Esophagus (tissue), 2 donors: Measurements from ENCODE around the gene DLST. TPM values are rescaled to one million over a fixed set of nuclear protein-coding genes. Genes with fewer than 3 reads are reported as not detected.
"Not testable (repeated sequence)": the region's sequence is repeated elsewhere in the genome, so short reads cannot be mapped to it uniquely, and the experiment has no call there.

ENCODE experiments used
- H3K27ac ChIP-seq, 2 donors: one replicate each; pipeline ENCODE4 v1.5.1; 2013; ENCODE audit warnings: low read depth in 2 of 2, mild to moderate bottlenecking in 2 of 2, inconsistent platforms in 1 of 2, low read length in 1 of 2, moderate library complexity in 1 of 2
- H3K27me3 ChIP-seq, 2 donors: one replicate each; pipeline ENCODE4 v1.6.1; 2013; ENCODE audit warnings: low read length in 2 of 2, control low read depth in 1 of 2, mild to moderate bottlenecking in 1 of 2; ENCODE audit not compliant: insufficient read depth in 2 of 2, control insufficient read depth in 1 of 2
- H3K36me3 ChIP-seq, 2 donors: one replicate each; pipeline ENCODE4 v1.6.1; 2013; ENCODE audit warnings: low read length in 1 of 2; ENCODE audit not compliant: control insufficient read depth in 2 of 2, insufficient read depth in 2 of 2
- H3K4me1 ChIP-seq, 2 donors: one replicate each; pipeline ENCODE4 v1.6.1; 2013; ENCODE audit warnings: low read length in 1 of 2; ENCODE audit not compliant: control insufficient read depth in 2 of 2, insufficient read depth in 2 of 2
- H3K4me3 ChIP-seq, 2 donors: one replicate each; pipeline ENCODE4 v1.5.1; 2013; ENCODE audit warnings: low read length in 2 of 2, mild to moderate bottlenecking in 2 of 2, low read depth in 1 of 2, moderate library complexity in 1 of 2
- H3K9me3 ChIP-seq, 2 donors: one replicate each; pipeline ENCODE4 v1.6.1; 2013; ENCODE audit warnings: mild to moderate bottlenecking in 2 of 2, low read depth in 1 of 2, low read length in 1 of 2, moderate library complexity in 1 of 2; ENCODE audit not compliant: control insufficient read depth in 2 of 2, insufficient read depth in 1 of 2
- WGBS, 2 donors: extraction: QIAGEN DNeasy Blood & Tissue Kit; methylation state at CpG; one replicate each; pipeline ENCODE4 v1.1.7; 2013; 5-methylcytosine and 5-hydroxymethylcytosine counted together
- polyA plus RNA-seq, 2 donors: library from polyadenylated mRNA; stranded (reverse); fragments of 200-250 nt; gene quantifications; one replicate each; pipeline ENCODE4 v1.2.3, GENCODE V29; 2013
- donor health status: healthy with polysubstance abuse.
- donor health status: Bipolar disorder and iron deficiency.

DLST gene
- polyA plus RNA-seq, 2 donors = 31.0 to 56.5 TPM

DNA sequence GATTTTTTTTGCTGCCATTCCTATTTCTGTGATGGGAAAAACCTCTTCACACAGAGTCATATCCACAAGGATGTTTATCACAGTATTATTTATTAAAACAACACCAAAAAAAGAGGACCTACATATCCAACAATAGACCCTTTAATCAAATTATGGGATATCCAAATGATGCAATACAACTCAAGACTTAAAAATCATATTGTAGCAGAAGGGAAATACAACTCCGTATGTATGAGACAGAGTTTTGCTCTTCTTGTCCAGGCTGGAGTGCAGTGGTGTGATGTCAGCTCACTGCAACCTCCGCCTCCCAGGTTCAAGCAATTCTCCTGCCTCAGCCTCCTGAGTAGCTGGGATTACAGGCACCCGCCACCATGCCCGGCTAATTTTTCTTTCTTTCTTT lies 51.2 kb downstream of the DLST start:
- H3K4me3 ChIP-seq, H3K36me3 ChIP-seq, H3K4me1 ChIP-seq, H3K27ac ChIP-seq, H3K27me3 ChIP-seq, H3K9me3 ChIP-seq: not testable (repeated sequence)
- 72 to 87% methylated on average over 4 of the region's 4 CpGs for WGBS, 2 donors

DNA sequence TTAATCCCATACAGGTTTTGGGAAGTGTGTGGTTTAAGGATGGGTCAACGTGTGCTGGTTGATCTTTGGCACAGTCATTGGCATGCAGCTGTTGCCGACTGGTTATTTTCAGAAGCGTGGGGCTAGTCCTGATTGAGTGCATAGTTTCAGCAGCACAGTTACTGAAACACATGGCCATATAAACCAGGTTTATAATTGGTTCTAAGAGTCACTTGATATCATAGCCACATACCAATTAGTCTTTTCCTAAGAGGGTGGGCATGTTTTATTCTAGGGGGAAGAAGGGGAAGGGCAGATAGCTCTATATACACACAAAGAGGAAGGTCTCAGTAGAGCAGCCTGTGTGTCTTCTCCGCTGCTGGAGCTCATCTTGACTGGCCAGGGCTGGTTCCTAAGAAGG lies 52.3 kb downstream of the DLST start:
- Histone ChIP-seq H3K4me1 (peaks cover under 1 to 2% of the 10 kb centered on the region in 2 donors), H3K4me3 (no peak overlapping the region), H3K9me3 (no peaks in the 10 kb centered on the region), H3K27ac (no peak overlapping the region), H3K36me3 (no peaks in the 10 kb centered on the region), H3K27me3 (no peaks in the 10 kb centered on the region)
- 50 to 59% methylated on average over 4 of the region's 4 CpGs for WGBS, 2 donors

DNA sequence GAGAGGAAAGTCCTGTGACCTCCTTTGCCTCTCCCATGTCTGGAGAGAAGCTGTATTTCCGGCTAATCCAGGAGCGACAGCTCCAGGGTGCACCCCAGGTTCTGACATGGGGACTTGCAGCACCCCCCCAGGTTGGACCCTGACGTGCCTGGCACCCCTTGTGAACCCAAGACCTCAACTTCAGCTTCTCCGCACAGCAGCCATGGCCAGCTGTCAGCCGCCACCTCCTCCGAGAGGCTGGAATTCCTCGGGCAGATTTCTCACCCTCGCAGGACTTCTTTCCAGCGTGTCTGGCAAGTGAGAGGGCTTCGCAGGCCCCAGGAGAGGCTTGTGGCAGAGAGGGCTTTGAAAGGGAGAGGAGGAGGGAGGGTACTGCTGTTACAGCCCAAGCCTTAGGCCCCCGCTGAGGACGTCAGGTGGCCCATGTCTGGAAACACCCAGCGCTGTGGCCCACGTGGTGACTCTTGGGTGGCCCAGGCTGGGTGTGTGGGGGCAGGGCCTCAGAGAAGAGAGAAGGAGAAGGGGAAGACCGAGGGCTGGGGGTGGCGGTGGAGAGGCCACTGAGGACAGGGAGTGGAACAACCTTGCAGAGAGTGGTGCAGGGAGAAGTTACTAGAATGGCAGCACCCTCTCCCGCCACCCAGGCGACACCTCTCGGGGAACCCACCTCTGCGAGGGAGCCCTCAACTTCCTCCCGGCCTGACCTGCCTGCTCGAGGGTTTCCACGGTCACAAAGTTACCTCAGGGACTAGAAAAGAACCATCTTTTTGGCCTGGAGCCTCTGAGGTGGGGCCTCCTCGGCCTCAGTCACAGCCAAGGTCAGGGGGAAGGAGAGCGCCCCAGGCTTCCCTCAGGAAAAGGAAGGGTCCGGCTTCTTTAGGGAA lies 53.0 kb downstream of the DLST start:
- Histone ChIP-seq H3K36me3 (no peaks in the 10 kb centered on the region), H3K4me1 (peaks cover 3 to 4% of the 10 kb centered on the region in 2 donors), H3K4me3 (no peak overlapping the region), H3K27ac (no peak overlapping the region), H3K9me3 (no peaks in the 10 kb centered on the region), H3K27me3 (no peaks in the 10 kb centered on the region)
- 72 to 74% methylated on average over 26 of the region's 26 CpGs for WGBS, 2 donors

DNA sequence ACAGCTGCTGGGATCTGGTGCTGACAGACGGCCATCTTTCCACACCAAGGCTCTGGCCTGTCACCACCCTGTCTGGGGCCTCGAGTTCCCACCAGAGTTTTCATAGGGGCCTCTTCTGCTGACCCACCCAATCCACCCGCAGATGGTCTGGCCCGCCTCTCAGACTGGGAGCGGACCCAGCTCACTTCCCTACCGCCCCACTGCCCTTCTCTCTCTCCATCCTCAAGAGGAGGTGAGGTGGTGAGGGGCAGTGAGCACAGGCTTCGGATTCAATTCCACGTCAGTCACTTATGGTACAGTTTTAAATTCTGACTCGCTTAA lies 53.6 kb downstream of the DLST start:
- no peaks in the 10 kb centered on the region for H3K27me3 ChIP-seq
- H3K9me3 ChIP-seq = no peaks in the 10 kb centered on the region
- H3K4me3 ChIP-seq = no peak overlapping the region
- H3K27ac ChIP-seq = no peak overlapping the region
- H3K4me1 ChIP-seq = peaks cover 3 to 4% of the 10 kb centered on the region in 2 donors
- 76 to 86% methylated on average over 9 of the region's 9 CpGs for WGBS, 2 donors
- H3K36me3 ChIP-seq = no peaks in the 10 kb centered on the region

DNA sequence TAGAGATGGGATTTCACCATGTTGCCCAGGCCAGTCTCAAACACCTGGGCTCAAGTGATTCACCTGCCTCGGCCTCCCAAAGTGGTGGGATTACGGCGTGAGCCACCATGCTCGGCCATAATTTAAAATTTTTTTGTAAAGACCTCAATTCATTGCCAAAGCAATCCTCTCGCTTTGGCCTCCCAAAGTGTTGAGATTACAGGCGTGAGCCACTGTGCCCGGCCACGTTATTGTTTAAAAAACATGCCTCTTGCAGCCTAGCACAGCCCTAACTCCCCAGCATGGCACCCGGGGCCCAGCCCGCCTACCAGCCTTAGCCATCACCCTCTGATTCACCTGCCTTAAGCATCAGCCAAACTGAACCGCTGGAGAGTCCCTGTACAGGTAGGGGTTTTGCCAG lies 54.4 kb downstream of the DLST start:
- Histone ChIP-seq H3K4me1 (peaks cover 3 to 7% of the 10 kb centered on the region in 2 donors), H3K36me3 (no peaks in the 10 kb centered on the region), H3K27ac (no peak overlapping the region), H3K4me3 (no peak overlapping the region), H3K9me3 (no peaks in the 10 kb centered on the region), H3K27me3 (no peaks in the 10 kb centered on the region)
- 92 to 93% methylated on average over 11 of the region's 11 CpGs for WGBS, 2 donors

DNA sequence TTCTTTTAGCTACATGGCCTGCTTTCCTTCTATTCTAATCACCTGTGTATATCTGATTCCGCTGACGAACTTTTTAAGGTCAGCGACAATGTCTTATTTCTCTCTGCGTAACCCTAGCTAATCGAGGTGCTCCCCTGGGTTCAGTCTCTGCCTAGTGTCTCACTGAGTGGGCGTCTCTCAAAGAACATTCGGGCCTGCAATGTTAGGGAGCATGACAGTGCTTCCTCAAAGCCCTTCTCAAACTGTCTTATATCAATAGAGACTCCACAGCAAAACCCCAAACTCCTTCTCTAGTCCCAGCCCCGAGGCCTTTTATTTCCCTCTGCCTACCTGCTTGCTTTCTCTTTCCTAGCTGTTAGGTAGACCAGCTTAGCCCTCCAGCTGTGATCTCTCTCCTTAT lies 55.0 kb downstream of the DLST start:
- Histone ChIP-seq H3K4me3 (no peak overlapping the region), H3K9me3 (no peaks in the 10 kb centered on the region), H3K36me3 (no peaks in the 10 kb centered on the region), H3K27ac (no peak overlapping the region), H3K4me1 (peaks cover 3 to 13% of the 10 kb centered on the region in 2 donors), H3K27me3 (no peaks in the 10 kb centered on the region)
- WGBS, 2 donors = 90 to 94% methylated on average over 8 of the region's 8 CpGs

DNA sequence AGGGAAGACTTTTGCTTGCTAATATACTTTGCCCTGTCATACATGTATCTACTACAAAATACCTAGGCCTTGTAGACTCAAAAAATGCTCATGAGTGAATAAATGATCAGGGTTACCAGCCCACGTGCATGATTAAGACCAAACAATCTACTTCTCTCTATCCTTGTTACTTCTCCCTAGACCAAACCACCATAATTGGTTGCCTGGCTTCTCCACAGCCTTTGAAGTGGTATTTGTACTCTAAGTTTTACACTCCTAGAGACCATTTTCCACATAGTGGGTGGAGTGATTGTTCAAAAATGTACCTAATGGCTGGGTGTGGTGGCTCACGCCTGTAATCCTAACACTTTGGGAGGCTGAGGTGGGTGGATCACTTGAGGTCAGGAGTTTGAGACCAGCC lies 55.5 kb downstream of the DLST start:
- no peaks in the 10 kb centered on the region for H3K36me3 ChIP-seq
- no peak overlapping the region for H3K4me3 ChIP-seq
- H3K27ac ChIP-seq = no peak overlapping the region
- H3K4me1 ChIP-seq = peaks cover 3 to 16% of the 10 kb centered on the region in 2 donors
- 80% methylated on average over 2 of the region's 2 CpGs for whole genome bisulfite sequencing, 2 donors
- no peaks in the 10 kb centered on the region for H3K9me3 ChIP-seq
- no peaks in the 10 kb centered on the region for H3K27me3 ChIP-seq

DNA sequence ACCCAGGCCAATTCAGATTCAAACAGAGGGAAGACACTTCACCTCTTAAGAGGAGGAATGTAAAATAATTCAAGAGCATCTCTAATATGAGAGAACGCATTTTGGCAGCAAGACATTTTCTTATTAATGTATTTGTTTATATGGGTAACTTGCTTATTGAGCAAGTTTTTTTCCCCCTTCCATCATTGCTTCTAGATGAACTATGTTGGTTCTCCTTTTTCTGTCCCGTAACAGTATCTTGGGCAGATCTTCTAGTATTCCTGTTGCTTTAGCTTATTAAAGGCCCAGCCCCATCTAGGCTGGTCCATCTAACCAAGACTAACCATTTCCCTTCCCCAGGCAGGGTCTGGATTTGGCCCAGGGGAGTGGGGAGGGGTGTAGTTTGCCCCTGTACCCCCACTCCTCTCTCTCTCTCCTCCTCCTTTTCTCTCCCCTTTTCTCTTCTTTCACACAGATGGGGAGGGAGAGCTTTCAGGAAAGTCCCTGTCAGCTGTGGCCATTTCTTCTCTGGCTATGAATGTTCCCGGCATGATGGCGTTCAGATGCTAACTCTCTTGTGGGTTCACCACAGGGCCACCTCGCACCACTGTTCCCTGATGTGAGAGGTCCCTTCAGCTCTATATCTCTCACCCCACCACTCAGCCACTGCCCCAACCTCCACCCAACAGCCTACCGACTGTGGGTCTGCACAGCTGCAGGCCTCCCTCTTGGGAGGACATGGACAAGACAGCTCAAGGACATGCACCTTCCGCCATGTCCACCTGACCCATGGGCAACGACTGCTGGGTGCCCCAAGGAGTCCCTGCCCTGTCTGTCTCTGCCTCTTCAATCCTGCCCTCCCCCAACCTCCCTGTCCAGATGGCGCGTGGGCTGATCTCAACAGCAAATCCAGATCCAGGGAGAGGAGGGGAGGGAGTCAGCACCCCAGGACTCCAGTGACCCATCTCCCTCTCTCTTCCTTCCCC lies 57.1 kb downstream of the DLST start:
- H3K27me3 ChIP-seq = no peaks in the 10 kb centered on the region
- no peak overlapping the region for H3K4me3 ChIP-seq
- H3K36me3 ChIP-seq = no peaks in the 10 kb centered on the region
- peak overlapping the region in 1 of 2 donors; percentile 83 for H3K27ac ChIP-seq
- no peaks in the 10 kb centered on the region for H3K9me3 ChIP-seq
- 87 to 90% methylated on average over 10 of the region's 10 CpGs for WGBS, 2 donors
- peaks cover 3 to 16% of the 10 kb centered on the region in 2 donors for H3K4me1 ChIP-seq

DNA sequence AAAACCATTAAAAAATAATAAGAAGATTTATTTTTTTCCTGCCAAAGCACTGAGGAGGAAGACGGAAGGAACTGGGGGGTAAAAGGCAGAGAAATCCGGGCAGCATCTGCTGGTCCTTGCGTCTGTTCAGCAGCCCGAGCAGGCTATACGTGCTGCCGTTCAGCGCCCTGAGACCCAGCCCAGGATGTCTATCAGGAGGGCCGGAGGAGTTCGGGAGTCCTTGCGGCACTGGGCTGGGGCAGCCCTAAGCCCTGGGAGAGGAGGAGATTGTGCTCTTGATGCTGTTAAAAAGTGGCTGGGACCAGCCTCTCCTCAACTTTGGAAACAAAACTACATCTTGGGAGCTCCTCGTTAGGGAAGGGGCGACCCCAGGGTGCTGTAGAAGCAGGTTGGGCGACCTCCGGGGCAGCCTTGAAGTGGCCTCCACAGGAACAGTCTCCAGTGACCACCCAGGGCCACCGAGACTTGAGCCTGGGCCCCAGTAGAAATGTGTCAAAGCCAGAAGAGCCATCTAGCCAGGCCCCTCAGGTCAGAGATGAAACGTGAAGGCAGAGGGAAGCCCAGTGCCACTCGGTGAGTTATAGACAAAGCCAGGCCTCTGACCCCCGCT lies 59.3 kb downstream of the DLST start:
- H3K27me3 ChIP-seq = no peaks in the 10 kb centered on the region
- no peaks in the 10 kb centered on the region for H3K9me3 ChIP-seq
- H3K27ac ChIP-seq = peak overlapping the region; percentile 66 to 74
- H3K36me3 ChIP-seq = no peaks in the 10 kb centered on the region
- 85 to 88% methylated on average over 18 of the region's 18 CpGs for WGBS, 2 donors
- H3K4me3 ChIP-seq = no peak overlapping the region
- H3K4me1 ChIP-seq = peaks cover 3 to 16% of the 10 kb centered on the region in 2 donors
